ENCODE data around the gene DDTL.

DNA sequence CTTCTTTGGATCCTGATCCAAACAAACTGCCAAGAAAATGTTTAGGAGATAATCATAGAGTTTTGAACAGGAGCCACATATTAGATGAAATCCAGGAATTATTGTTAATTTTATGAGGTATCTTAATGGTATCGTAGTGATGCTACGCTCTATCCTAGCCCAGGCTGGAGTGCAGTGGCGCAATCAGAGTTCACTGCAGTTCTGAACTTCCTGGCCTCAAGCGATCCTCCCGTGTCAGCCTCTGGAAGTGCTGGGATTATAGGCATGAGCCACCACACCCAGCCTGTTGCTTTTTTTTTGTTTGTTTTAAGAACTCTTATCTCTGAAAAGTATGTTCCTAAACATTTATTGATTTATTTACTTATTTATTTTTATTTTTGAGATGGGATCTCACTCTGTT lies 36.2 kb downstream of the DDTL start:
- TF ChIP-seq, protein P1, sequence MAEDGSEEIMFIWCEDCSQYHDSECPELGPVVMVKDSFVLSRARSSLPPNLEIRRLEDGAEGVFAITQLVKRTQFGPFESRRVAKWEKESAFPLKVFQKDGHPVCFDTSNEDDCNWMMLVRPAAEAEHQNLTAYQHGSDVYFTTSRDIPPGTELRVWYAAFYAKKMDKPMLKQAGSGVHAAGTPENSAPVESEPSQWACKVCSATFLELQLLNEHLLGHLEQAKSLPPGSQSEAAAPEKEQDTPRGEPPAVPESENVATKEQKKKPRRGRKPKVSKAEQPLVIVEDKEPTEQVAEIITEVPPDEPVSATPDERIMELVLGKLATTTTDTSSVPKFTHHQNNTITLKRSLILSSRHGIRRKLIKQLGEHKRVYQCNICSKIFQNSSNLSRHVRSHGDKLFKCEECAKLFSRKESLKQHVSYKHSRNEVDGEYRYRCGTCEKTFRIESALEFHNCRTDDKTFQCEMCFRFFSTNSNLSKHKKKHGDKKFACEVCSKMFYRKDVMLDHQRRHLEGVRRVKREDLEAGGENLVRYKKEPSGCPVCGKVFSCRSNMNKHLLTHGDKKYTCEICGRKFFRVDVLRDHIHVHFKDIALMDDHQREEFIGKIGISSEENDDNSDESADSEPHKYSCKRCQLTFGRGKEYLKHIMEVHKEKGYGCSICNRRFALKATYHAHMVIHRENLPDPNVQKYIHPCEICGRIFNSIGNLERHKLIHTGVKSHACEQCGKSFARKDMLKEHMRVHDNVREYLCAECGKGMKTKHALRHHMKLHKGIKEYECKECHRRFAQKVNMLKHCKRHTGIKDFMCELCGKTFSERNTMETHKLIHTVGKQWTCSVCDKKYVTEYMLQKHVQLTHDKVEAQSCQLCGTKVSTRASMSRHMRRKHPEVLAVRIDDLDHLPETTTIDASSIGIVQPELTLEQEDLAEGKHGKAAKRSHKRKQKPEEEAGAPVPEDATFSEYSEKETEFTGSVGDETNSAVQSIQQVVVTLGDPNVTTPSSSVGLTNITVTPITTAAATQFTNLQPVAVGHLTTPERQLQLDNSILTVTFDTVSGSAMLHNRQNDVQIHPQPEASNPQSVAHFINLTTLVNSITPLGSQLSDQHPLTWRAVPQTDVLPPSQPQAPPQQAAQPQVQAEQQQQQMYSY (CRISPR knock-in tag; IDR thresholded peaks at IDR 0.05), result no peak
- TF ChIP-seq ESRRA (CRISPR knock-in tag; IDR thresholded peaks at IDR 0.05; ENCODE audit: borderline replicate concordance) (no peak), ETV6 (CRISPR knock-in tag; IDR thresholded peaks at IDR 0.05) (no peak), IRF2 (CRISPR knock-in tag; IDR thresholded peaks at IDR 0.05; ENCODE audit: borderline replicate concordance, low read depth) (no peak), MXD4 (CRISPR knock-in tag; IDR thresholded peaks at IDR 0.05; ENCODE audit: borderline replicate concordance) (no peak), NR2C2 (CRISPR knock-in tag; IDR thresholded peaks at IDR 0.05) (no peak)
- TF ChIP-seq, protein P2, sequence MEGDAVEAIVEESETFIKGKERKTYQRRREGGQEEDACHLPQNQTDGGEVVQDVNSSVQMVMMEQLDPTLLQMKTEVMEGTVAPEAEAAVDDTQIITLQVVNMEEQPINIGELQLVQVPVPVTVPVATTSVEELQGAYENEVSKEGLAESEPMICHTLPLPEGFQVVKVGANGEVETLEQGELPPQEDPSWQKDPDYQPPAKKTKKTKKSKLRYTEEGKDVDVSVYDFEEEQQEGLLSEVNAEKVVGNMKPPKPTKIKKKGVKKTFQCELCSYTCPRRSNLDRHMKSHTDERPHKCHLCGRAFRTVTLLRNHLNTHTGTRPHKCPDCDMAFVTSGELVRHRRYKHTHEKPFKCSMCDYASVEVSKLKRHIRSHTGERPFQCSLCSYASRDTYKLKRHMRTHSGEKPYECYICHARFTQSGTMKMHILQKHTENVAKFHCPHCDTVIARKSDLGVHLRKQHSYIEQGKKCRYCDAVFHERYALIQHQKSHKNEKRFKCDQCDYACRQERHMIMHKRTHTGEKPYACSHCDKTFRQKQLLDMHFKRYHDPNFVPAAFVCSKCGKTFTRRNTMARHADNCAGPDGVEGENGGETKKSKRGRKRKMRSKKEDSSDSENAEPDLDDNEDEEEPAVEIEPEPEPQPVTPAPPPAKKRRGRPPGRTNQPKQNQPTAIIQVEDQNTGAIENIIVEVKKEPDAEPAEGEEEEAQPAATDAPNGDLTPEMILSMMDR (IDR thresholded peaks at IDR 0.05), result no peak
- TF ChIP-seq, protein P3, sequence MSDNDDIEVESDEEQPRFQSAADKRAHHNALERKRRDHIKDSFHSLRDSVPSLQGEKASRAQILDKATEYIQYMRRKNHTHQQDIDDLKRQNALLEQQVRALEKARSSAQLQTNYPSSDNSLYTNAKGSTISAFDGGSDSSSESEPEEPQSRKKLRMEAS (CRISPR knock-in tag; IDR thresholded peaks at IDR 0.05), result no peak
- TF ChIP-seq, protein P4, sequence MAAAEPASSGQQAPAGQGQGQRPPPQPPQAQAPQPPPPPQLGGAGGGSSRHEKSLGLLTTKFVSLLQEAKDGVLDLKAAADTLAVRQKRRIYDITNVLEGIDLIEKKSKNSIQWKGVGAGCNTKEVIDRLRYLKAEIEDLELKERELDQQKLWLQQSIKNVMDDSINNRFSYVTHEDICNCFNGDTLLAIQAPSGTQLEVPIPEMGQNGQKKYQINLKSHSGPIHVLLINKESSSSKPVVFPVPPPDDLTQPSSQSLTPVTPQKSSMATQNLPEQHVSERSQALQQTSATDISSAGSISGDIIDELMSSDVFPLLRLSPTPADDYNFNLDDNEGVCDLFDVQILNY (CRISPR knock-in tag; IDR thresholded peaks at IDR 0.05), result no peak
